GM20000 (cell line): ENCODE results near the gene FAM227B.
"Not testable (repeated sequence)": the region's sequence is repeated elsewhere in the genome, so short reads cannot be mapped to it uniquely, and the experiment has no call there.

Experiments
- DNase-seq: peaks from one replicate; pipeline ENCODE4 v3.0.0; 2012; ENCODE audit warnings: low spot score
- CTCF ChIP-seq: IDR thresholded peaks from 2 replicates; pipeline ENCODE4 v1.5.1; 2012; ENCODE audit warnings: mild to moderate bottlenecking, control low read depth; ENCODE audit errors: extremely low read depth, missing control alignments

Gene FAM227B

GRCh38 chr15:49492830-49493229 lies 127.8 kb downstream of the FAM227B start:
- no peak for DNase-seq

GRCh38 chr15:49492151-49492550 lies 128.5 kb downstream of the FAM227B start:
- no peak for DNase-seq
- TF ChIP-seq CTCF, result no peak

More at GRCh38 chr15:49492830-49493229, 127.8 kb downstream of the FAM227B start:
- TF ChIP-seq CTCF, result no peak

GRCh38 chr15:49490966-49491365 lies 129.7 kb downstream of the FAM227B start:
- DNase-seq, result no peak
- TF ChIP-seq CTCF, result no peak

GRCh38 chr15:49485401-49485800 lies 135.2 kb downstream of the FAM227B start:
- DNase-seq, result not testable (repeated sequence)

- DNase-seq, result not testable (repeated sequence)
These were observed 141.6 kb downstream of the FAM227B start for GRCh38 chr15:49478982-49479381.

GRCh38 chr15:49478021-49478420 lies 142.6 kb downstream of the FAM227B start:
- not testable (repeated sequence) for DNase-seq

- DNase-seq, result no peak
- TF ChIP-seq CTCF, result no peak
These were observed 147.6 kb downstream of the FAM227B start for GRCh38 chr15:49473031-49473430.

- no peak for TF ChIP-seq CTCF
- no peak for DNase-seq
These were observed 148.3 kb downstream of the FAM227B start for GRCh38 chr15:49472338-49472737.

GRCh38 chr15:49471733-49472132 lies 148.9 kb downstream of the FAM227B start:
- no peak for TF ChIP-seq CTCF
- no peak for DNase-seq

- DNase-seq, result not testable (repeated sequence)
These were observed 149.4 kb downstream of the FAM227B start for GRCh38 chr15:49471248-49471647.
